Ishikawa (cell line): ENCODE measurements around the gene RNF44.

ENCODE experiments used
- CREB1 ChIP-seq: IDR thresholded peaks from 2 replicates; pipeline ENCODE4 v1.6.1; 2012; ENCODE audit warnings: low read depth
- EGR1 ChIP-seq: IDR thresholded peaks from 2 replicates; pipeline ENCODE4 v1.6.1; 2012
- EP300 ChIP-seq: IDR thresholded peaks from 2 replicates; pipeline ENCODE4 v1.6.1; 2012; ENCODE audit warnings: borderline replicate concordance
- FOXM1 ChIP-seq: IDR thresholded peaks from 2 replicates; pipeline ENCODE4 v1.6.1; 2012; ENCODE audit warnings: low read depth, borderline replicate concordance
- MAX ChIP-seq: IDR thresholded peaks from 2 replicates; pipeline ENCODE4 v1.6.1; 2012
- NFIC ChIP-seq: IDR thresholded peaks from 2 replicates; pipeline ENCODE4 v1.6.1; 2012
- RAD21 ChIP-seq: IDR thresholded peaks from 2 replicates; pipeline ENCODE4 v1.6.1; 2012; ENCODE audit warnings: low read depth
- REST ChIP-seq: IDR thresholded peaks from 2 replicates; pipeline ENCODE4 v1.6.1; 2012; ENCODE audit warnings: low read depth, mild to moderate bottlenecking
- TAF1 ChIP-seq: IDR thresholded peaks from 2 replicates; pipeline ENCODE4 v1.6.1; 2012; ENCODE audit warnings: low read depth, mild to moderate bottlenecking
- TCF12 ChIP-seq: IDR thresholded peaks from 2 replicates; pipeline ENCODE4 v1.6.1; 2012; ENCODE audit warnings: low read depth
- TEAD4 ChIP-seq: IDR thresholded peaks from 2 replicates; pipeline ENCODE4 v1.6.1; 2012
- USF1 ChIP-seq: IDR thresholded peaks from 2 replicates; pipeline ENCODE4 v1.6.1; 2012
- ZBTB7A ChIP-seq: IDR thresholded peaks from 2 replicates; pipeline ENCODE4 v1.6.1; 2012; ENCODE audit warnings: low read depth

GRCh38 chr5:176527246-176528222 lies 9.7 kb downstream of the RNF44 start:
- TF ChIP-seq CREB1 (no peak), RAD21 (no peak), USF1 (no peak), EGR1 (no peak), TAF1 (no peak), MAX (no peak), TCF12 (no peak), FOXM1 (no peak), EP300 (no peak), TEAD4 (no peak), REST (no peak), NFIC (no peak), ZBTB7A (no peak)
